HG02852 (cell line): ENCODE data around the gene DENND6B.

Experiments
- ATAC-seq: cut with Tn5 transposase; IDR thresholded peaks from one replicate; pipeline ENCODE4 v1.9.1; 2021; ENCODE audit warnings: mild to moderate bottlenecking, moderate library complexity; ENCODE audit not compliant: unreplicated experiment

Gene DENND6B

DNA sequence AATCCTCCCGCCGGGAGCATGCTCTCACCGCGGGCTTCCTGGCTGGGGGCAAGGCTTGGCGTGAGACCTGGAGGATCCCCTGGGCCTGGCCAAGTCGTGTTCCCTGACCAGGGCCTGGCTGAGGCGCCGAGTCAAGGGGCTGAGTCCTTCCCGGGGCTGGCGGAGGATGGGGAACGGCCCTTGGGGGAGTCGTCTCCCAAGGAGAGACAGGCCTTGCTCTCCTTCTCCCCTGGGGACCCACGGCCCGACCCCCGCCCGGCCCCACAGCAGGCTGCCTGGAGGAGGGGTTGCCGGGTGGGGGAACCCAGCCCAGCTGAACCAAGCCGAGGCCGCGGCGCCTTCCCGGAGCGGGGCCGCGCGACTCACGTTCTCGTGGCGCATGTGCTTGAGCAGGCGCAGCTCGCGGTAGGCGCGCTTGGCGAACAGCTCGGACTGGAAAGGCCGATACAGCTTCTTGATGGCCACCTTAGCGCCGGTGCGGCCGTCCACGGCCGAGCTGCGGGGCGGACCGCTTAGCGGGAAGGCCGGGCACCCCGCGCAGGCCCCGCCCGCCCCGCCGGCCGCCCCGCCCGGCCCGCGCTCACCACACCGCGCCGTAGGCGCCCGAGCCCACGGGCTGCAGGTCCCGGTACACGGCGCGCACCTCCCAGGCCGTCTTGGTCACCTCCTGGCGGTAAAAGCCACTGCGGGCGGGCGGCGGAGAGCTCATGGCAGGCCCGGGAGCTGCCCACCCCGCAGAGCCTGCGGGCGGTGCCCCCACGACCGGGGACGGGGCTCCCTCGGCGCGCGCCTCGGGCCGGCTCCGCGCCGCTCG lies 65.8 kb downstream of the DENND6B start:
- ATAC-seq: no peak

DNA sequence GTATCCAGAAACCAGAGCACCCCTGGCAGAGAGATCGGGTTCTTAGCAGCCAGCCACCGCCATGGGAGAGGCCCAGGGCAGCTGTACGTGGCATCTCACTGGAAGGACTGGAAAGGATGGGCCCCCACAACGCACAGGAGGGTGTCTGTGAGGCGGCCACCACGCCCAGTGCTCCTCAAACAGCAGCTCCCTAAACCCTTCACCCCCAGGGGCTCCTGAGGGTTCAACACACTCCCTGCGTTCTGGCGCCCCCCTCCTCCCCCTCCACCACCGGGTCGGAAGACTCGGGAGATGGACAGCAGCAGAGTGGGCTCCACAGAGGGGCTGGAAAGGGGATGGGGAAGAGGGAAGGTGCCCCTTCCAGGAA lies 66.4 kb downstream of the DENND6B start:
- ATAC-seq: no peak

DNA sequence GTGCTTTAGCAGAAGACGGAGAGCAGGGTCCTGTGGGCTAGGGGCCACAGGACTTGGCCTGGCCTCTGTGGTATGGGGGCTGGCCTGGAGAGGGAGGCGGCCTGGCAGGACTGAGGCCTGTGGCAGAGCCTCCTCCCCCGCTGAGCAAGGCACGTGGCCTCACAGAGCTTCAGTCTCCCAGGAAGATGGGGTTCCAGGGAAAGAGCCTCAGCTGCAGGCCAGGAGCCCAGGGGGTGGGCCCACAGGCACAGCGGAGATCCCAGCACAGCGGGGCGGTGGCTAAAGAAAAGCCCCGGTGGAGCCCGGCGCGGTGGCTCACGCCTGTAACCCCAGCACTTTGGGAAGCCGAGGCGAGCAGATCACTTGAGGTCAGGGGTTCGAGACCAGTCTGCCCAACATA lies 67.5 kb downstream of the DENND6B start:
- ATAC-seq: no peak
